K562 (cell line): ENCODE results near the gene SAMM50. TPM values are rescaled to one million over a fixed set of nuclear protein-coding genes. Genes with fewer than 3 reads are reported as not detected.

ENCODE experiments used
- ATAC-seq: fragments of 200-7000 bp; cut with Tn5 transposase; 3 replicates; pipeline ENCODE4 v1.9.1; 2020; ENCODE audit warnings: moderate library complexity
- BruUV-seq: library from RNA; stranded (reverse); fragments of 400-500 nt; replicated peaks from 2 replicates; lab custom pipeline; 2021; lab: Mats Ljungman, UMichigan
- CTCF ChIA-PET: fragments of 300-600 bp; formaldehyde crosslinking; extraction: SDS; loops from one replicate; lab custom pipeline; 2021; ENCODE audit warnings: low intra/inter-chr PET ratio; lab: Yijun Ruan, JAX
- POLR2A ChIA-PET: fragments of 300-600, 350-650 bp; sonication (Branson Sonifier 250); formaldehyde crosslinking; extraction: SDS; loops from one replicate; lab custom pipeline; 2021; ENCODE audit warnings: antibody characterized with exemption, inconsistent platforms; lab: Yijun Ruan, JAX
- DNase-seq, 4 experiments: peaks; one replicate each; pipeline versions ENCODE4 v3.0.0 to v3.0.0-alpha.2; 2011 to 2018; ENCODE audit warnings: low spot score in 3 of 4, mixed read lengths in 3 of 4; ENCODE audit errors: extremely low read depth in 1 of 4
- FAIRE-seq: peaks from 2 replicates; lab custom pipeline; 2011; peaks lifted over from hg19 to GRCh38; lab: Jason Lieb, UNC
- H2AFZ ChIP-seq: 2 replicates; pipeline ENCODE4 v1.6.0; 2011; ENCODE audit warnings: low read depth, low read length, control low read depth, inconsistent platforms
- H3K27ac ChIP-seq: fragments of 200-600 bp; 3 replicates; pipeline ENCODE4 v1.8.0; 2011; ENCODE audit warnings: low read depth, mild to moderate bottlenecking, control low read depth, inconsistent platforms, low read length, moderate library complexity, mixed read lengths; ENCODE audit errors: extremely low read depth
- H3K27me3 ChIP-seq, 2 experiments: fragments of 300-600 bp in 1 of 2; 2 replicates in 1 of 2; 3 replicates in 1 of 2; pipeline versions ENCODE4 v1.6.0 to v1.8.0; 2011; ENCODE audit warnings: inconsistent platforms in 2 of 2, low read length in 2 of 2, mild to moderate bottlenecking in 1 of 2, mixed read lengths in 1 of 2, moderate library complexity in 1 of 2; ENCODE audit not compliant: control insufficient read depth in 2 of 2, insufficient read depth in 2 of 2
- H3K36me3 ChIP-seq: fragments of 300-600 bp; 3 replicates; pipeline ENCODE4 v1.8.0; 2011; ENCODE audit warnings: mild to moderate bottlenecking, low read length, inconsistent platforms; ENCODE audit not compliant: control insufficient read depth, insufficient read depth
- H3K4me1 ChIP-seq, 2 experiments: fragments of 200-600 bp in 1 of 2; replicated peaks in 1 of 2; 2 replicates in 1 of 2; 3 replicates in 1 of 2; pipeline versions ENCODE4 v1.5.1 to v1.8.0; 2011; ENCODE audit warnings: inconsistent platforms in 2 of 2, low read length in 2 of 2, mild to moderate bottlenecking in 1 of 2, mixed read lengths in 1 of 2, moderate library complexity in 1 of 2; ENCODE audit not compliant: control insufficient read depth in 2 of 2, insufficient read depth in 2 of 2
- H3K4me2 ChIP-seq: 2 replicates; pipeline ENCODE4 v1.6.1; 2011; ENCODE audit warnings: low read length, control low read depth, inconsistent platforms, mixed read lengths; ENCODE audit not compliant: insufficient read depth
- H3K4me3 ChIP-seq: fragments of 200-600 bp; sonication (generic), shearing (Covaris generic); 2 replicates; pipeline ENCODE4 v1.5.1; 2016; ENCODE audit warnings: control low read depth, inconsistent platforms
- H3K79me2 ChIP-seq: fragments of 200-600 bp; 3 replicates; pipeline ENCODE4 v1.8.0; 2011; ENCODE audit warnings: low read length, inconsistent platforms; ENCODE audit not compliant: control insufficient read depth, insufficient read depth
- H3K9ac ChIP-seq, 2 experiments: 2 replicates each; pipeline versions ENCODE4 v1.6.0 to v1.6.1; 2011; ENCODE audit warnings: low read depth in 2 of 2, low read length in 2 of 2, control low read depth in 1 of 2, inconsistent platforms in 1 of 2, mild to moderate bottlenecking in 1 of 2, mixed read lengths in 1 of 2; ENCODE audit not compliant: insufficient read depth in 1 of 2
- H3K9me1 ChIP-seq: one replicate; pipeline ENCODE4 v1.6.0; 2011; ENCODE audit warnings: inconsistent platforms, mild to moderate bottlenecking, low read length, moderate library complexity; ENCODE audit not compliant: control insufficient read depth, insufficient read depth
- H3K9me3 ChIP-seq: replicated peaks from 2 replicates; pipeline ENCODE4 v1.5.1; 2011; ENCODE audit warnings: low read depth, low read length, inconsistent platforms; ENCODE audit not compliant: control insufficient read depth, insufficient read depth
- H4K20me1 ChIP-seq: replicated peaks from 2 replicates; pipeline ENCODE4 v1.6.1; 2011; ENCODE audit warnings: low read length, inconsistent platforms, mixed read lengths; ENCODE audit not compliant: control insufficient read depth, insufficient read depth
- BRF1 ChIP-seq: IDR thresholded peaks from 3 replicates; pipeline ENCODE4 v1.6.1; 2011; ENCODE audit warnings: borderline replicate concordance, mild to moderate bottlenecking; ENCODE audit not compliant: insufficient read length; ENCODE audit errors: extremely low read depth
- CBX8 ChIP-seq: fragments of 200-600 bp; sonication (generic); IDR thresholded peaks from 2 replicates; pipeline ENCODE4 v1.6.1; 2012; ENCODE audit warnings: borderline replicate concordance, mixed run types, low read depth, mild to moderate bottlenecking, moderate library complexity, mixed read lengths, low read length, control low read depth, inconsistent platforms; ENCODE audit not compliant: poor library complexity, severe bottlenecking; ENCODE audit errors: extremely low read depth
- COPS2 ChIP-seq: fragments of 450-650 bp; conservative IDR thresholded peaks from 2 replicates; pipeline ENCODE4 v1.6.1; 2016; ENCODE audit warnings: mild to moderate bottlenecking, moderate library complexity
- HINFP ChIP-seq: fragments of 450-650 bp; conservative IDR thresholded peaks from 2 replicates; pipeline ENCODE4 v1.6.1; 2016; ENCODE audit warnings: missing genetic modification characterization, low read depth, mild to moderate bottlenecking, control low read depth, missing compliant biosample characterization
- MEF2D ChIP-seq: conservative IDR thresholded peaks from 2 replicates; pipeline ENCODE4 v1.6.1; 2016; ENCODE audit warnings: low read depth, missing genetic modification characterization, missing compliant biosample characterization
- PHF20 ChIP-seq: fragments of 450-650 bp; IDR thresholded peaks from 2 replicates; pipeline ENCODE4 v1.6.1; 2018; ENCODE audit not compliant: partially characterized antibody
- POLR2A ChIP-seq: fragments of 450-650 bp; conservative IDR thresholded peaks from 2 replicates; pipeline ENCODE4 v1.6.1; 2016
- ZC3H11A ChIP-seq: IDR thresholded peaks from 2 replicates; pipeline ENCODE4 v1.6.1; 2012; ENCODE audit warnings: low read depth, low read length, improper control_type of control experiment
- WGBS: fragments of 100-300 bp; shearing (Covaris generic); methylation state at CpG from one replicate; pipeline ENCODE4 v1.1.6; 2016; ENCODE audit warnings: low coverage, mixed read lengths; ENCODE audit not compliant: insufficient coverage; ENCODE audit errors: missing lambda C conversion rate; 5-methylcytosine and 5-hydroxymethylcytosine counted together
- in situ Hi-C: fragments of 300-500 bp; cut with MboI; formaldehyde crosslinking; loops from 4 replicates; pipeline ENCODE4 v1.15.0; 2018; ENCODE audit warnings: inconsistent platforms, mixed read lengths
- intact Hi-C: fragments of 100-400 bp; cut with micrococcal nuclease; formaldehyde crosslinking; loops from 2 replicates; pipeline ENCODE4 v1.14.2; 2022
- polyA plus RNA-seq, 8 experiments: library from polyadenylated mRNA; depleted of rRNA in 4 of 8; stranded (reverse) in 5 of 8; unstranded in 3 of 8; fragments of >200 nt; fragmentation: Nextera tagmentation in 2 of 8; fragmentation: Illumina TruSeq in 1 of 8; extraction: Ambion mirVana in 2 of 8; extraction: Trizol in 1 of 8; gene quantifications; 2 replicates each; pipeline versions ENCODE4 v1.2.1 to v1.2.3, GENCODE V29; 2011 to 2014; ENCODE audit warnings: inconsistent platforms in 1 of 8, missing spikeins in 1 of 8
- total RNA-seq, 7 experiments: library from RNA; depleted of rRNA in 6 of 7; stranded (reverse); fragments of >200 nt in 6 of 7; fragmentation: Illumina TruSeq in 2 of 7; extraction: Trizol in 2 of 7; gene quantifications; 2 replicates each; pipeline versions ENCODE4 v1.2.1 to v1.2.3, GENCODE V29; 2011 to 2021; ENCODE audit warnings: low replicate concordance in 1 of 7

The SAMM50 gene
- total and polyA plus RNA-seq, 9 of the 15 experiments (the other 6 are each of a cell fraction or from before 2014, with no cell fraction given): 14.6 to 49.3 (median 38.1) TPM

GRCh38 chr22:43976861-43977795, 21.9 kb downstream of the SAMM50 start:
- no peaks in the 10 kb centered on the region for H3K79me2 ChIP-seq
- ATAC-seq (no peak), DNase-seq (no peak), FAIRE-seq (no peak)
- H3K9me1 ChIP-seq: no peaks in the 10 kb centered on the region
- in situ Hi-C loops: no loop called here
- H2AFZ ChIP-seq: no peak overlapping the region
- no peaks in the 10 kb centered on the region for H4K20me1 ChIP-seq
- H3K36me3 ChIP-seq: peaks cover 84% of the 10 kb centered on the region
- no peaks in the 10 kb centered on the region; a peak in 1 of 5 replicates for H3K4me1 ChIP-seq
- POLR2A ChIA-PET: interaction anchor here (0.7 kb wide), 1 partner anchor 32 kb away, joined by 3 read pairs; no protein-coding TSS in a partner anchor
- H3K4me2 ChIP-seq: no peak overlapping the region
- H3K9ac ChIP-seq: no peak overlapping the region
- H3K4me3 ChIP-seq: no peak overlapping the region
- no peak overlapping the region for H3K27ac ChIP-seq
- CTCF ChIA-PET: no interaction called here
- 95% methylated on average over 16 of the region's 19 CpGs for WGBS
- no peaks in the 10 kb centered on the region for H3K9me3 ChIP-seq
- no TSS peak for BruUV-seq
- TF ChIP-seq CBX8: no peak
- TF ChIP-seq MEF2D (tag): no peak
- TF ChIP-seq, all 486 proteins: peak for 0
- intact Hi-C loops: no loop called here
- no peaks in the 10 kb centered on the region for H3K27me3 ChIP-seq

- Histone ChIP-seq H3K9me1 (no peaks in the 10 kb centered on the region), H3K79me2 (no peaks in the 10 kb centered on the region), H4K20me1 (no peaks in the 10 kb centered on the region), H3K27ac (no peak overlapping the region), H2AFZ (no peak overlapping the region), H3K9ac (no peak overlapping the region), H3K36me3 (peaks cover 76% of the 10 kb centered on the region; the same call in 2 of the 3 replicates), H3K9me3 (no peaks in the 10 kb centered on the region), H3K4me2 (no peak overlapping the region), H3K4me1 (no peaks in the 10 kb centered on the region), H3K4me3 (no peak overlapping the region), H3K27me3 (no peaks in the 10 kb centered on the region)
- in situ Hi-C loops (no loop called here), intact Hi-C loops (no loop called here)
- ChIA-PET POLR2A (no interaction called here), CTCF (no interaction called here)
- BruUV-seq: no TSS peak
- FAIRE-seq (no peak), DNase-seq (no peak), ATAC-seq (no peak)
- 80% methylated on average over 3 of the region's 4 CpGs for WGBS
- no peak for TF ChIP-seq HINFP
- TF ChIP-seq POLR2A: no peak
- TF ChIP-seq PHF20: no peak
- no peak for TF ChIP-seq ZC3H11A
- TF ChIP-seq BRF1: no peak
- no peak for TF ChIP-seq COPS2
Observed at GRCh38 chr22:43978558-43978957, 23.3 kb downstream of the SAMM50 start.
